HL-60 (cell line): ENCODE results near the gene FAM200B.

Source experiments
- CTCF ChIP-seq: IDR thresholded peaks from one replicate; pipeline ENCODE4 v1.5.1; 2011; ENCODE audit warnings: low read length, control low read depth, inconsistent platforms; ENCODE audit not compliant: insufficient read depth
- REST ChIP-seq: IDR thresholded peaks from 2 replicates; pipeline ENCODE4 v1.6.1; 2012; ENCODE audit warnings: low read depth; ENCODE audit not compliant: insufficient replicate concordance

GRCh38 chr4:15695240-15695699 is 13.6 kb downstream of the FAM200B start:
- TF ChIP-seq CTCF, result no peak
- no peak for TF ChIP-seq REST
